HG03439 (cell line): Measurements from ENCODE around the gene MBOAT2.
"Not testable (repeated sequence)": the region's sequence is repeated elsewhere in the genome, so short reads cannot be mapped to it uniquely, and the experiment has no call there.

Source experiments
- ATAC-seq: cut with Tn5 transposase; IDR thresholded peaks from one replicate; pipeline ENCODE4 v1.9.1; 2021; ENCODE audit warnings: mild to moderate bottlenecking, moderate library complexity; ENCODE audit not compliant: unreplicated experiment

Gene MBOAT2

GRCh38 chr2:8993196-8993901 is 10.1 kb downstream of the MBOAT2 start:
- ATAC-seq, result no peak

- ATAC-seq, result no peak
Measured at GRCh38 chr2:8992643-8993042, 10.8 kb downstream of the MBOAT2 start.

GRCh38 chr2:8989536-8990079 is 13.9 kb downstream of the MBOAT2 start:
- no peak for ATAC-seq

GRCh38 chr2:8987410-8987809 is 16.1 kb downstream of the MBOAT2 start:
- ATAC-seq, result no peak

- ATAC-seq, result no peak
Measured at GRCh38 chr2:8986327-8986976, 17.0 kb downstream of the MBOAT2 start.

GRCh38 chr2:8985561-8986326 is 17.7 kb downstream of the MBOAT2 start:
- no peak for ATAC-seq

- no peak for ATAC-seq
Measured at GRCh38 chr2:8984855-8985254, 18.6 kb downstream of the MBOAT2 start.

GRCh38 chr2:8984157-8984556 is 19.3 kb downstream of the MBOAT2 start:
- ATAC-seq, result no peak

- ATAC-seq, result no peak
Measured at GRCh38 chr2:8983571-8983970, 19.9 kb downstream of the MBOAT2 start.

- ATAC-seq, result no peak
Measured at GRCh38 chr2:8981876-8982275, 21.6 kb downstream of the MBOAT2 start.

- ATAC-seq, result no peak
Measured at GRCh38 chr2:8980096-8980495, 23.4 kb downstream of the MBOAT2 start.

GRCh38 chr2:8977758-8978157 is 25.7 kb downstream of the MBOAT2 start:
- ATAC-seq, result no peak

GRCh38 chr2:8976442-8977259 is 26.8 kb downstream of the MBOAT2 start:
- ATAC-seq, result no peak

- no peak for ATAC-seq
Measured at GRCh38 chr2:8974016-8974415, 29.5 kb downstream of the MBOAT2 start.

- ATAC-seq, result not testable (repeated sequence)
Measured at GRCh38 chr2:8973017-8973416, 30.5 kb downstream of the MBOAT2 start.

- ATAC-seq, result not testable (repeated sequence)
Measured at GRCh38 chr2:8972535-8972934, 30.9 kb downstream of the MBOAT2 start.

GRCh38 chr2:8969348-8969747 is 34.1 kb downstream of the MBOAT2 start:
- ATAC-seq, result not testable (repeated sequence)

GRCh38 chr2:8966123-8966908 is 37.2 kb downstream of the MBOAT2 start:
- ATAC-seq, result no peak

- ATAC-seq, result no peak
Measured at GRCh38 chr2:8965216-8965969, 38.1 kb downstream of the MBOAT2 start.
